ENCODE measurements around the gene CEP57. TPM values are rescaled to one million over a fixed set of nuclear protein-coding genes. Genes with fewer than 3 reads are reported as not detected.

Gene CEP57
- total RNA-seq, 1 experiment from 2014 or later = 58.0 TPM

- no peak overlapping the region for H3K4me2 ChIP-seq (ENCODE audit: insufficient read depth, insufficient read length, low read length)
- no peak overlapping the region for H4K91ac ChIP-seq (ENCODE audit: insufficient read length, low read depth, low read length)
- no peaks in the 10 kb centered on the region for H3K27me3 ChIP-seq (ENCODE audit: insufficient read depth, low read length)
- no peak overlapping the region for H4K5ac ChIP-seq (ENCODE audit: insufficient read length, low read depth, low read length)
- H3K27ac ChIP-seq (ENCODE audit: insufficient read length, low read depth, low read length) = no peak overlapping the region
- H3K14ac ChIP-seq (ENCODE audit: insufficient read depth, low read length) = no peak overlapping the region
- TF ChIP-seq, protein P1, sequence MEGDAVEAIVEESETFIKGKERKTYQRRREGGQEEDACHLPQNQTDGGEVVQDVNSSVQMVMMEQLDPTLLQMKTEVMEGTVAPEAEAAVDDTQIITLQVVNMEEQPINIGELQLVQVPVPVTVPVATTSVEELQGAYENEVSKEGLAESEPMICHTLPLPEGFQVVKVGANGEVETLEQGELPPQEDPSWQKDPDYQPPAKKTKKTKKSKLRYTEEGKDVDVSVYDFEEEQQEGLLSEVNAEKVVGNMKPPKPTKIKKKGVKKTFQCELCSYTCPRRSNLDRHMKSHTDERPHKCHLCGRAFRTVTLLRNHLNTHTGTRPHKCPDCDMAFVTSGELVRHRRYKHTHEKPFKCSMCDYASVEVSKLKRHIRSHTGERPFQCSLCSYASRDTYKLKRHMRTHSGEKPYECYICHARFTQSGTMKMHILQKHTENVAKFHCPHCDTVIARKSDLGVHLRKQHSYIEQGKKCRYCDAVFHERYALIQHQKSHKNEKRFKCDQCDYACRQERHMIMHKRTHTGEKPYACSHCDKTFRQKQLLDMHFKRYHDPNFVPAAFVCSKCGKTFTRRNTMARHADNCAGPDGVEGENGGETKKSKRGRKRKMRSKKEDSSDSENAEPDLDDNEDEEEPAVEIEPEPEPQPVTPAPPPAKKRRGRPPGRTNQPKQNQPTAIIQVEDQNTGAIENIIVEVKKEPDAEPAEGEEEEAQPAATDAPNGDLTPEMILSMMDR (conservative IDR thresholded peaks at IDR 0.05) = no peak
- no peak overlapping the region for H2BK120ac ChIP-seq (ENCODE audit: low read depth, low read length, poor library complexity, severe bottlenecking)
- H2BK15ac ChIP-seq (ENCODE audit: low read depth, low read length) = no peak overlapping the region
- peaks cover 1 to 17% (median 7%) of the 10 kb centered on the region in 3 experiments; a peak in 4 of 7 replicates for H3K36me3 Mint-ChIP-seq (ENCODE audit: insufficient read depth in 1 of 3, low read depth in 3 of 3)
- no peak overlapping the region for H2AK5ac ChIP-seq (ENCODE audit: insufficient read length, low read length)
- H2BK12ac ChIP-seq (ENCODE audit: insufficient read length, low read depth, low read length) = no peak overlapping the region
- H3K18ac ChIP-seq (ENCODE audit: insufficient read length, low read depth, low read length) = no peak overlapping the region
- no peaks in the 10 kb centered on the region for H3K4me1 Mint-ChIP-seq
- H2AFZ ChIP-seq (ENCODE audit: low read length) = no peak overlapping the region
- H3K9me3 Mint-ChIP-seq = no peaks in the 10 kb centered on the region
- no peak for DNase-seq
- H3T11ph ChIP-seq (ENCODE audit: low read length) = no peak overlapping the region
- H3K4me3 Mint-ChIP-seq = no peak overlapping the region
- H2BK5ac ChIP-seq (ENCODE audit: insufficient read length, low read length) = no peak overlapping the region
- no peaks in the 10 kb centered on the region for H3K4me1 ChIP-seq (ENCODE audit: insufficient read depth, low read length)
- WGBS (ENCODE audit: extremely low coverage, insufficient read length, low lambda C conversion rate) = no CpG with 5 or more reads among the region's 1 CpG
- H3K27ac Mint-ChIP-seq = no peak overlapping the region
- H3K56ac ChIP-seq (ENCODE audit: insufficient read length, low read depth, low read length) = no peak overlapping the region
- H2BK20ac ChIP-seq (ENCODE audit: low read depth, low read length, poor library complexity, severe bottlenecking) = no peak overlapping the region
- H3K79me2 ChIP-seq (ENCODE audit: insufficient read depth, low read length) = no peaks in the 10 kb centered on the region
- H3K23me2 ChIP-seq (ENCODE audit: insufficient read length, low read depth, low read length, poor library complexity, severe bottlenecking) = no peaks in the 10 kb centered on the region
- no peak overlapping the region for H4K8ac ChIP-seq (replicated peaks; ENCODE audit: insufficient read length, low read depth, low read length)
- no peak overlapping the region for H3K4ac ChIP-seq (ENCODE audit: low read depth, low read length)
- no peaks in the 10 kb centered on the region for H3K79me1 ChIP-seq (ENCODE audit: insufficient read depth, low read depth, low read length, poor library complexity, severe bottlenecking)
- no peak overlapping the region for H3K23ac ChIP-seq (ENCODE audit: insufficient read length, low read depth, low read length)
- no peaks in the 10 kb centered on the region for H4K20me1 ChIP-seq (ENCODE audit: control insufficient read depth, insufficient read depth, insufficient read length)
- no peak overlapping the region for H3K9ac ChIP-seq (ENCODE audit: extremely low read depth, insufficient read length, low read length)
- no peaks in the 10 kb centered on the region for H3K27me3 Mint-ChIP-seq (ENCODE audit: low read depth)
- no peaks in the 10 kb centered on the region for H3K9me3 ChIP-seq (ENCODE audit: control insufficient read depth, low read depth, low read length)
Measured at GRCh38 chr11:95767498-95767897, 22.8 kb upstream of the CEP57 start.

All from H9 (cell line).